PFSK-1 (cell line): ENCODE results near the gene BLZF1.

ENCODE experiments used
- FOXP2 ChIP-seq: optimal IDR thresholded peaks from 2 replicates; pipeline ENCODE3; 2011; ENCODE audit warnings: borderline replicate concordance, control low read depth, inconsistent platforms; ENCODE audit not compliant: insufficient read depth; ENCODE audit errors: extremely low read length, extremely low read depth
- POLR2AphosphoS5 ChIP-seq: IDR thresholded peaks from 2 replicates; pipeline ENCODE4 v1.6.1; 2012; ENCODE audit warnings: low read depth, mild to moderate bottlenecking, control low read depth, low read length, moderate library complexity
- REST ChIP-seq, 2 experiments: IDR thresholded peaks; 2 replicates each; pipeline versions ENCODE4 v1.6.1 to v1.8.0; 2011 to 2012; ENCODE audit warnings: low read depth in 2 of 2, low read length in 2 of 2, control low read depth in 1 of 2, inconsistent platforms in 1 of 2, mild to moderate bottlenecking in 1 of 2, moderate library complexity in 1 of 2; ENCODE audit not compliant: insufficient read depth in 1 of 2
- SIN3A ChIP-seq: IDR thresholded peaks from 2 replicates; pipeline ENCODE4 v1.6.1; 2012; ENCODE audit warnings: mild to moderate bottlenecking, low read length, moderate library complexity, borderline replicate concordance; ENCODE audit not compliant: insufficient read depth
- TAF1 ChIP-seq: IDR thresholded peaks from 2 replicates; pipeline ENCODE4 v1.6.1; 2012; ENCODE audit warnings: low read length, control low read depth, borderline replicate concordance; ENCODE audit not compliant: insufficient read depth

GRCh38 chr1:169361281-169361680, 6.7 kb upstream of the BLZF1 start:
- TF ChIP-seq POLR2AphosphoS5 = no peak
- TF ChIP-seq SIN3A = no peak
- no peak for TF ChIP-seq REST (IDR thresholded peaks at IDR 0.05; ENCODE audit: insufficient read depth in 1 of 2, low read depth in 2 of 2, low read length in 2 of 2)
- no peak for TF ChIP-seq TAF1
- no peak for TF ChIP-seq FOXP2
